DMS153 treated with DMSO at 0.1 percent for 48 hours (cell line): Measurements from ENCODE around the gene KANK2.

ENCODE experiments used
- DNase-seq: peaks from one replicate; lab custom pipeline; 2025; ENCODE audit not compliant: unreplicated experiment; lab: John Stamatoyannopoulos, UW

KANK2 gene

GRCh38 chr19:11197291-11198174 is at the start of gene KANK2:
Gene KANK2, minus strand, starts transcription at chr19:11197545. Its CDS starts 3,034 bp downstream, at chr19:11194511.
- peak; percentile 67 for DNase-seq

DNA sequence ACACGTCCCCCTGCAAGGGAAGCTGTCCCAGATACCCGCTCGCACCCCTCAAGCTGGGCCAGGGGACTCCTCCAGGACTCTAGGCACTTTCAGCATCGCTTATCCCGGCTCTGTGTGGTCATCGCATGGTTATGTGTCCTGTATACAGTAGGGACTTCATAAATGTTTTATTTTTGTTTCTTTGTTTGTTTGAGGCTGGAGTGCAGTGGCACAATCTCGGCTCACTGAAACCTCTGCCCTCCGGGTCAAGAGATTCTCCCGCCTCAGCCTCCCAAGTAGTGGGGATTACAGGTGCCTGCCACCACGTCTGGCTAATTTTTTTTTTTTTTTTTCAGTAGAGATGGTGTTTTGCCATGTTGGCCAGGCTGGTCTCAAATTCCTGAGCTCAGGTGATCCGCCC is 49.6 kb upstream of the KANK2 start:
- no peak for DNase-seq

DNA sequence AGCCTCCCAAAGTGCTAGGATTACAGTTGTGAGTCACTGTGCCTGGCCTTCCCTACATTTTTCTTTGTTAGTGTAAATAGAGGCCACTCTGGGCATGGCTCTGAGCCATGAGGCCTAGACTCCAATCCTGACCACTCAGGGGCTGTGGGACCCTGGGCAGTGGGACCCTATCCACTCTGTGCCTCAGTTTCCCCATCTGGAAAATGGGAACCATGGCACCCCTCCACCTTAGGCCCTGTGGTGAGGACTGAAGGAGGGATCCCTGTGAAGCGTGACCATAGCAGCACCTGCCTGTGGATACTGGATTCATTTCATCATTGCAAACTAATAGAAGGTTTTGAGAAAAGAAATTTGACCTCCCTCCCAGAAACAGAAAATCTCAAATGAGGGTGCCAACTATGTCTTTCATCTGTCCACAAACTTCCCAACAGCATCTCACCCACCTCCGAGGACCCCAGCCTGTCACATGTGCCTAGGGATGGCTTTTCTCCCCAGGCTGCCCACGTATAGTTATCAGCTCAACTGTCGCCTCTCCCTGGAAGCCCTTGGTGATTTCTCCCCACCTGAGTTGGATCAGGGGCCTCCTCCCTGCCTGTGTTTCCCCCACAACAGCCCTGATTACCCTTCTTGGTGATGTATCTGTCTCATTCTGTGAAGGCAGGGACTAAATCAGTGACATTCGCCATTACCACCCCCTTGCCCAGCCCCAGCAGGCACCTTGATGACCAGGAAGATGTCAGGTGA is 47.7 kb upstream of the KANK2 start:
- no peak for DNase-seq

GRCh38 chr19:11243798-11244169 is 46.4 kb upstream of the KANK2 start:
- DNase-seq: no peak

GRCh38 chr19:11242864-11243797 is 45.8 kb upstream of the KANK2 start:
- peak; percentile 9 for DNase-seq

DNA sequence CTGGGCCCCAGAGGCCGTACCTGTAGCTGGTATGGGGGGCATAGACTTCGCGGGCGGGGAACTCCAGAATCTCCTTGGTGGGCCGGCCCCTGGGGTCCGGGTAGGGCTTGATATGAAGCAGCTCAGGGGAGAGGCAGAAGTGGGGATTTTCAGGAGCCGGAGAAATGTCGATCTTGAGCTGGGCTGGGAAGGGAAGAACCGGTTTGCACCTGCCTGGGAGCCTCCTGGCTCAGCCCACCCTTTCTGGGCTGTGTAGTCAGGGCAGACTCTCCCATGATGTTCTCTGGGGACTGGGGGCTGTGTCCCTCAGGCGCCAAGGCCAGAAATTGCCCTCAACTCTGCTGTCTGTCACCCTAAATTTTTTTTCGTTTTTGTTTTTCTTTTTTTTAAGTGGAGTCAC is 44.7 kb upstream of the KANK2 start:
- no peak for DNase-seq

DNA sequence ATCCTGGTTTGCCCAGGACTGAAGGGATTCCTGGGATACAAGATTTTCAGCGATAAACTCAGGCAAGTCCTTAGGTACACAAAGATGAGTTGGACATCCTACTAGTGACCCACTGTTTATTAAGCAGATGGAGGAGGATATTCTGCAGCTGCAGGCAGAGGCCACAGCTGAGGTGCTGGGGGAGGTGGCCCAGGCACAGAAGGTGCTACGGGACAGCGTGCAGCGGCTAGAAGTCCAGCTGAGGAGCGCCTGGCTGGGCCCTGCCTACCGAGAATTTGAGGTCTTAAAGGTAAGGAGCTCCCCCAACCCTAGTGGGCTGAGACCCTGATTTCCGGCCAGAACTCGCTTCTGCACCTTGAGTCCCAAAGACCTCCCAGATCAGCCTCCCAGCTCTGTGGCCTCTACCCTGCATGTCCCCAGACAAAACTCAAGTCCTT is 42.7 kb upstream of the KANK2 start:
- no peak for DNase-seq

GRCh38 chr19:11239377-11240000 is 42.1 kb upstream of the KANK2 start, which contains the start of gene ANGPTL8:
Gene ANGPTL8, plus strand, starts transcription at chr19:11239619. Its CDS starts 19 bp downstream, at chr19:11239638.
- DNase-seq: no peak

DNA sequence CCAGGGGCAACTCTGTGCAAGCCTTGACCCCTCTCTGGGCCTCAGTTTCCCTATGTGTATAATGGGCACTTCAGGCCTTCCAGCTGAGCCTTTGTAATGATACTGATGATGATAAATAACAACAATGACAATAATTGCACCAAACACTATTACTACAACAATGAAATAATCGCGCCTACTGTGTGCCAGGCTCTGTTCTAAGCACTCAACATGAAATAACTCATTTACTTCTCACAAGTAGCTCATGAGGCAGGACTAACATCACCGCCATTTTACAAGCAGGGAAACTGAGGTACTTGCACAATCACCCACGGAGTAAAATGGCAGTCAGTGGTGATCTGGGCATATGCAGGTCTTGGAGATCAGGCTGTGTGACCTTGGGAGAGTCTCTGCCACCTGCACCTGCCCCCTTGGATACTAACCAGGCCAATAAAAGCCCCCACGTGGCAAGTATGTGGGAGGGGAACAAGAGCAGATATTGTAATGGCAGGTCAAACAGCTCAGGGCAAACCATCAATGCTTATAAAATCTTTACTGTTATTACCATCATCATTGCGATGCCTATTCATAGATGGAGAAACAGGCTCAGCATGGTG is 41.5 kb upstream of the KANK2 start:
- no peak for DNase-seq

- DNase-seq: no peak
Measured at GRCh38 chr19:11238041-11238440, 40.7 kb upstream of the KANK2 start.

DNA sequence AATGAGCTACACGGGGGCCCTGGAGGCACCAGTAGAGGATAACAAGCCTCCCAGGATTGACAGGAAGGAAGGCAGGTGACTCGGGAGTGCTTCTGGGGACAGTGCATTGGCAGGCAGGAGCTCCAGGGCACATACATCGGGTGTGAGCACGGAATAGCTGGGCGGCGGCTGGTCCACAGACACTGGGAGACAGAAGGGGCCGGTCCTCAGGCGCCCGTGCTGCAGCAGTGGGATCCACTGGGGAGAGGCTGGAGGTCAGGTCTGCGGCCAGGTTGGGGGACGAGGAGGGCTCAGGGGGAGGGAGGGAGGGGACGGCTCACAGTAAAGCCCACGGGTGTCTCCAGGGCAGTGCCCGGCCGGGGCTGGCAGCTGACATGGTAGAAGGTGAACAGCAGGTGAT is 40.0 kb upstream of the KANK2 start:
- DNase-seq: no peak

DNA sequence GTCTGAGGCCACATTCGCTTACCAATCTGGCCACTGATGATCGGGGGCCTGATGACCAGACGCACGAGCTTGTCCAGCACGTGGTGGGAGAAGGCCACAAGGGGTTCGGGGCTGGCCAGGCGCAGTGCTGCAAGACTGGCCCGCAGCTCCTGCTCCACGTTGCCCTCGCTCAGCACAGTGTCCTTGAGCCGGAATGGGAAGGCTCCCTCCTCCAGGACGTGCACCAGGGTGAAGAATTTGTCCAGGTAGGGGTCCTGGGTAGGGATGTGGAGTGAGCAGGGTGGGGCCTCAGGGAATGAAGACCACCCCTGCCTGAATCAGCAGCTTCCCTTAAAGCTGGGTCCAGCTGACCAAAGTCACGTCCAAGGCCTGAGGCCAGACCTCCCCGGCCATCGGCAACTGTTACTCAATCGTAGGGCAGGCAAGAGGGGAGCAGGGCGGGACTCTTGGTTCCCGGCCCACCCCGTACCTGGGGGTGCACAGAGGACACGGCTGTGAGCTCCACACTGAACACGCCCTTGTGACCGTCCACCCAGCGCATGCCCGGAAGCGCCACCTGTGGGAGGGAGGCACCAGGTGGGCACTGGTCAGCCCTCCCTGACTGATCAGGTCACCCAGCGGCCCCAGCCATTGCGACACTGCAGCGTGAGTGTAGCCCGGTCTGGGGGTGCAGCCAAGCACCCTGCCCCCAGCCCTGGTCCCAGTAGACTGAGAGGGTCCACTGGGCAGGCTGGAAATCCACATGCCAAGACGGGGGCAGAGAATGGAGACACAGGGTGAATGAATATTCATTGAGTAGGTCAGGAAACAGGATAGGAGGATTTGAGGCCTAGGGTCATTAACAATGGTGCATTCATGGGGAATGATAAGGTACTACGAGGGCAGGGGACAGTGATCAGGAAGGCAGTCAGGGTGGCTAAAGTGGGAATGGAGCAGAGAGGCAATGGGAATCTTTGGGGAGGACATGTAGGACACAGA is 39.3 kb upstream of the KANK2 start:
- DNase-seq: no peak

DNA sequence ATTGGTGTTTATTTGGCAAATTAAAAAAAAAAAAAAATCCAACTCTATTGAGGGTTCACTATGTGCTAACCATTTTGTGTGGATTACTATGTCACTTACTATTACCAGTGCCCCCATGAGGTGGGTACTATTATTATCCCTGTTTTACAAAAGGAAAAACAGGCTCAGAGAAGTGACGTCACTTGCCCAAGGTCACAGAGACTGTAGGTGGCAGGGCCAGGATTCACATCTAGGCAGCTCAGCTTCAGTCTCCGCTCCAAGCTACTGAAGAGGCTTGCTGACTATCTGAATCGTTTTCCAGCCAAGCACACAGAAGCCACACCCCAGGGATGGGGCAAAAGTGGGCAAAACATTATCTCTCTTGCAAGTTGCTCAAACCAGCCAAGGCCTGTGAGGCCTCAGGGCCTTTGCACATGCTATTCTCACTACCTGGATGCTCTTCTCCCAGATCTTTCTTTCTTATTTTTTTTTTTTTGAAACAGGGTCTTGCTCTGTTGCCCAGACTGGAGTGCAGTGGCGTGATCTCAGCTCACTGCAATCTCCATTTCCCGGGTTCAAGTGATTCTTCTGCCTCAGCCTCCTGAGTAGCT is 37.2 kb upstream of the KANK2 start:
- no peak for DNase-seq

GRCh38 chr19:11233073-11233472 is 35.7 kb upstream of the KANK2 start:
- no peak for DNase-seq

DNA sequence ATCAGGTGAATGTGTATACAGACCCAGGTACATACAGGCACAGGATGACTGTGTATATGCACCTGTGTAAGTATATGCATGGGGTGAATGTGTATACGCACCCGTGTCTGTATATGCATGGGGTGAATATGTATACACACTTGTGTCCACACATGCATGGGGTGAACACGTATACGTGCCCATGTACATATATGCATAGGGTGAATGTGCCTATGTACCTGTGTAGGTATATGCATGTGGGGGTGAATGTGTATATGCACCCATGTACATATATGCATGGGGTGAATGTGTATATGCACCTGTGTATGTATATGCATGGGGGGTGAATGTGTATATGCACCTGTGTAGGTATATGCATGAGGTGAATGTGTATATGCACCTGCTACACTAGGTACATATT is 35.2 kb upstream of the KANK2 start:
- no peak for DNase-seq

GRCh38 chr19:11230621-11231386 is 33.5 kb upstream of the KANK2 start:
- no peak for DNase-seq

- no peak for DNase-seq
Measured at GRCh38 chr19:11227195-11227886, 30.0 kb upstream of the KANK2 start.
